NCI-H510A treated with DMSO at 0.1 percent for 48 hours (cell line): ENCODE data around the gene FRMD1.

Experiments used
- DNase-seq: peaks from one replicate; lab custom pipeline; 2025; lab: John Stamatoyannopoulos, UW

The FRMD1 gene

GRCh38 chr6:168055696-168056489, 23.1 kb downstream of the FRMD1 start:
- DNase-seq, result no peak

- DNase-seq, result no peak
These were observed 24.0 kb downstream of the FRMD1 start for GRCh38 chr6:168054765-168055560.

GRCh38 chr6:168053957-168054471, 25.0 kb downstream of the FRMD1 start:
- DNase-seq, result no peak

GRCh38 chr6:168053086-168053956, 25.7 kb downstream of the FRMD1 start:
- DNase-seq, result no peak

- peak; percentile 34 for DNase-seq
These were observed 26.6 kb downstream of the FRMD1 start for GRCh38 chr6:168052291-168052891.

- no peak for DNase-seq
These were observed 27.4 kb downstream of the FRMD1 start for GRCh38 chr6:168051648-168052047.

- DNase-seq, result no peak
These were observed 28.0 kb downstream of the FRMD1 start for GRCh38 chr6:168050881-168051586.

GRCh38 chr6:168050225-168050880, 28.7 kb downstream of the FRMD1 start:
- no peak for DNase-seq

- no peak for DNase-seq
These were observed 29.2 kb downstream of the FRMD1 start for GRCh38 chr6:168049706-168050224.

GRCh38 chr6:168049277-168049676, 29.7 kb downstream of the FRMD1 start:
- DNase-seq, result no peak

GRCh38 chr6:168048724-168049025, 30.3 kb downstream of the FRMD1 start:
- DNase-seq, result no peak

GRCh38 chr6:168047841-168048723, 30.9 kb downstream of the FRMD1 start:
- no peak for DNase-seq

- DNase-seq, result no peak
These were observed 32.3 kb downstream of the FRMD1 start for GRCh38 chr6:168046696-168047095.

GRCh38 chr6:168045706-168046620, 33.0 kb downstream of the FRMD1 start:
- no peak for DNase-seq

GRCh38 chr6:168045141-168045691, 33.8 kb downstream of the FRMD1 start:
- DNase-seq, result peak; percentile 5

- DNase-seq, result no peak
These were observed 34.4 kb downstream of the FRMD1 start for GRCh38 chr6:168044521-168045130.

GRCh38 chr6:168043848-168044415, 35.1 kb downstream of the FRMD1 start:
- DNase-seq, result no peak
